ENCODE results near the gene NDUFA13. TPM values are rescaled to one million over a fixed set of nuclear protein-coding genes. Genes with fewer than 3 reads are reported as not detected.

The NDUFA13 gene
- total RNA-seq, 1 donor from 2014 or later, result 278 TPM

- Mint-ChIP-seq H3K4me1 (ENCODE audit: unreplicated experiment) (no peaks in the 10 kb centered on the region), H3K27ac (ENCODE audit: unreplicated experiment) (no peak overlapping the region), H3K4me3 (ENCODE audit: unreplicated experiment) (no peak overlapping the region), H3K36me3 (ENCODE audit: low read depth, unreplicated experiment) (peaks cover 20% of the 10 kb centered on the region), H3K9me3 (ENCODE audit: unreplicated experiment) (no peaks in the 10 kb centered on the region), H3K27me3 (ENCODE audit: unreplicated experiment) (peaks cover 23% of the 10 kb centered on the region)
- DNase-seq (ENCODE audit: low spot score), result no peak
- TF ChIP-seq CTCF (IDR thresholded peaks at IDR 0.05; ENCODE audit: unreplicated experiment), result no peak
These were observed 20.1 kb upstream of the NDUFA13 start for GRCh38 chr19:19495614-19496603.

- DNase-seq (ENCODE audit: low spot score), result no peak
- H3K27me3 Mint-ChIP-seq (ENCODE audit: unreplicated experiment), result peaks cover 27% of the 10 kb centered on the region
- peaks cover 39% of the 10 kb centered on the region for H3K36me3 Mint-ChIP-seq (ENCODE audit: low read depth, unreplicated experiment)
- no peak for TF ChIP-seq CTCF (IDR thresholded peaks at IDR 0.05; ENCODE audit: unreplicated experiment)
- H3K9me3 Mint-ChIP-seq (ENCODE audit: unreplicated experiment), result no peaks in the 10 kb centered on the region
- no peak overlapping the region for H3K4me3 Mint-ChIP-seq (ENCODE audit: unreplicated experiment)
- no peak overlapping the region for H3K27ac Mint-ChIP-seq (ENCODE audit: unreplicated experiment)
- H3K4me1 Mint-ChIP-seq (ENCODE audit: unreplicated experiment), result no peaks in the 10 kb centered on the region
These were observed 17.6 kb upstream of the NDUFA13 start for GRCh38 chr19:19498255-19498991.

- peaks cover 44% of the 10 kb centered on the region for H3K36me3 Mint-ChIP-seq (ENCODE audit: low read depth, unreplicated experiment)
- H3K27me3 Mint-ChIP-seq (ENCODE audit: unreplicated experiment), result peaks cover 25% of the 10 kb centered on the region
- no peaks in the 10 kb centered on the region for H3K4me1 Mint-ChIP-seq (ENCODE audit: unreplicated experiment)
- DNase-seq (ENCODE audit: low spot score), result no peak
- no peak for TF ChIP-seq CTCF (IDR thresholded peaks at IDR 0.05; ENCODE audit: unreplicated experiment)
- no peaks in the 10 kb centered on the region for H3K9me3 Mint-ChIP-seq (ENCODE audit: unreplicated experiment)
- H3K4me3 Mint-ChIP-seq (ENCODE audit: unreplicated experiment), result no peak overlapping the region
- no peak overlapping the region for H3K27ac Mint-ChIP-seq (ENCODE audit: unreplicated experiment)
These were observed 16.6 kb upstream of the NDUFA13 start for GRCh38 chr19:19499272-19499995.

GRCh38 chr19:19500975-19501644 is 14.9 kb upstream of the NDUFA13 start:
- no peak for DNase-seq (ENCODE audit: low spot score)
- H3K27ac Mint-ChIP-seq (ENCODE audit: unreplicated experiment), result no peak overlapping the region
- H3K9me3 Mint-ChIP-seq (ENCODE audit: unreplicated experiment), result no peaks in the 10 kb centered on the region
- H3K36me3 Mint-ChIP-seq (ENCODE audit: low read depth, unreplicated experiment), result peaks cover 34% of the 10 kb centered on the region
- no peak overlapping the region for H3K4me3 Mint-ChIP-seq (ENCODE audit: unreplicated experiment)
- no peaks in the 10 kb centered on the region for H3K4me1 Mint-ChIP-seq (ENCODE audit: unreplicated experiment)
- no peak for TF ChIP-seq CTCF (IDR thresholded peaks at IDR 0.05; ENCODE audit: unreplicated experiment)
- peaks cover 22% of the 10 kb centered on the region for H3K27me3 Mint-ChIP-seq (ENCODE audit: unreplicated experiment)

Measured in endothelial cell (in vitro differentiated cells).